ENCODE results near the gene UPK2.

UPK2 gene

DNA sequence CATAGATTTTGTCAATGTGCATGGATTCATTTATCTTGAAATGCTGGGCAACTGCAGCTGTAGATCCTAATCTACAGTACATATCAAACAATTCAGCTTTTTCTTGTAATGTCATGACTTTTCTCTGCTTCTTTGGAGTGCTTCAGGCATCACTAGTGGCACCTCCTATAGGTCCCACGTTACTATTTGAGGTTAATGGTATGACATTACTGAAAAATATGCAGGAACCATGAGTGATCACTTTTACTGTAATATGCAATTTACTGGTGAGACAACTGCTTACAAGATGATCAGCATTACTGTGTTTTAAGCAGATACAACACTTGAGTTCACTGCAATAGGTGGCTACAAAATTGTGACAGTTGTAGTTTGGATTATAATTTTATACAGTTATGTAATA is 44.8 kb downstream of the UPK2 start:
- Histone ChIP-seq H3K36me3 (ENCODE audit: insufficient read depth, low read length) (peaks cover 19% of the 10 kb centered on the region), H3K4me1 (ENCODE audit: insufficient read depth, low read length) (peaks cover 17% of the 10 kb centered on the region), H3K27me3 (ENCODE audit: insufficient read depth, low read length) (no peaks in the 10 kb centered on the region)

DNA sequence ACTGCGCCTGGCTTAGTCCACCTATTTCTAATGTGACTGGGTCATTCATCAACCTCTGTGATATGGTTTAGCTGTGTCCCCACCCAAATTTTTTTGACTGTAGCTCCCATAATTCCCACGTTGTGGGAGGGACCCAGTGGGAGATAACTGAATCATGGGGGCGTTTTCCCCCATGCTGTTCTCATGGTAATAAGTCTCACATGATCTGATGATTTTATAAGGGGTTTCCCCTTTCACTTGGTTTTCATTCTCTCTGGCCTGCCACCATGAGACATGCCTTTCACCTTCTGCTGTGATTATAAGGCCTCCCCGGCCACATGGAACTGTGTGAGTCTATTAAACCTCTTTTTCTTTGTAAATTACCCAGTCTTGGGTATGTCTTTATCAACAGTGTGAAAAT is 50.6 kb downstream of the UPK2 start:
- no peaks in the 10 kb centered on the region for H3K4me1 ChIP-seq (ENCODE audit: insufficient read depth, low read length)
- peaks cover 17% of the 10 kb centered on the region for H3K36me3 ChIP-seq (ENCODE audit: insufficient read depth, low read length)
- H3K27me3 ChIP-seq (ENCODE audit: insufficient read depth, low read length) = no peaks in the 10 kb centered on the region
- H3K9me3 ChIP-seq (ENCODE audit: low read length) = no peaks in the 10 kb centered on the region
- H2AFZ ChIP-seq (ENCODE audit: low read depth, low read length) = no peak overlapping the region
- no peak overlapping the region for H3K4me3 ChIP-seq (ENCODE audit: low read length)

More for the DNA sequence above, 44.8 kb downstream of the UPK2 start:
- Histone ChIP-seq H3K9me3 (ENCODE audit: low read length) (no peaks in the 10 kb centered on the region), H3K4me3 (ENCODE audit: low read length) (no peak overlapping the region), H2AFZ (ENCODE audit: low read depth, low read length) (no peak overlapping the region)
